Stimulated activated CD4-positive, alpha-beta T cell treated with anti-CD3 and anti-CD28 coated beads, Interleukin-2, amount 100 ng/mL, for 24 hours (primary cell): ENCODE results near the gene ZNF236.
"Not testable (repeated sequence)": the region's sequence is repeated elsewhere in the genome, so short reads cannot be mapped to it uniquely, and the experiment has no call there.

Source experiments
- DNase-seq, 2 donors: peaks; one replicate each; pipeline ENCODE4 v3.0.0-alpha.2; 2020

ZNF236 gene

DNA sequence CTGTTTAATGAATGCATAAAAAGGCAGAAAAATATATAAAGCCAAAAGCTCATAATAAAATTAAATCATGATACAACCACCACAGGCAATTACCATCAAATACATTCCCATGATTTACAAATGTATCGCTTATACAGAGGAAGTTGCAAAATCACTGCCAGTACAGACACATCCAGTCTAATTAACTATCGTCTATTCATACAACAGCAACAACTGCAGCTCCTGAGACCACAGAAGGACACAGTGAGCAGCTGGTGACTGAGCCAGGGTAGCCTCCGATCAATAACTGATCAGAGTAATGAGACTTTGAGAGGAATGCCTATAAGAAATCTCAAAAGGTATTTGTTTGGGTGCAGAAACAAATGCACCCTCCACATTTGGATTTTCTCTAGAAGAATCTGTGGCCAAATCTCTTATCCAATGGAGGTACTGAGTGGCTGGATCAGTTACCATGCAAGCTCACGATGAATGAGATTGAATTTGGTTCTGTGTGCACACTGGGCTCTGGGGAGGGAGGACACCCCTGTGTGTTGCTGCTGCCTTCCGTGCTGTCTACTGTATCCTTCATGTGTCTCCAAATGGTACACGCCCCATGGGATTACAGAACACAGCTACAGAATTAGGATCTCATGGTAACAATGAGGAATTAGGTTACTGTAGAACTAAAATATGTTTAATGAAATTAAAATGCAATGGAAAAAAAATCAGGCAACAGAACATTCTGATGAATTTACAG lies 190.6 kb downstream of the ZNF236 start:
- DNase-seq: no peak

DNA sequence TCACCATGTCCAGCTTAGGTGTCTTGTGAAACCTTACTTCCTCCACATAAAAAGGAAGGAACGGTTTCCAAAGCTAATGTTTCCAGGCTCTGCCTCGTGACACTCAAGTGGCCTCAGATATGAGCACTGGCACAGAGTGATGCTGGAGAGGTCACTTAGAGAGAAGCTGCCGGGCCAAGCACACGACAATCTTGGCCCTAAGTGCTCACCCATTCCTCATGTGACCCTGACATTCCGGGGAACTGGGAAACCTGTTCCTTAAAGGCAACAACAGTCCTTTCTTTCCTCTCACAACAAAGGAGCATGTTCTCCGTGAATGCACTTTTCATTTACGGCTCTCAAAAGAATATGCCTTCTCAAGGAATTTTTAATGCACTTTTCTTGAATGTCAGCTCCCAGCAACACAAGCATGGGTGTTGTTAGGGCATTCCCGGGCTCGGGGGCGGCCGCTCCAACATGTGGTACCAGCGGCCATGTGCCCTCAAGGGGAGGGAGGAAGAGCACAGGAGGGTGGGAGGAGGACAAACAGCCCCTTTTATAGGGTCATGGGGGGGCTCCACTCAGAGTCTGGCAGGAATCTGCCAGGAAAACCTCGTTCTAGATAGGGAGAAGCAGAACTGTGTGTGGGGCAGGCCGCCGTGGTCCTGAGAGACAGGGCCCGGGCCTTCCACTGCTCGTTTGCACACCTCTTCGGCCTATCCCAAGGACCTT lies 191.6 kb downstream of the ZNF236 start:
- no peak for DNase-seq

DNA sequence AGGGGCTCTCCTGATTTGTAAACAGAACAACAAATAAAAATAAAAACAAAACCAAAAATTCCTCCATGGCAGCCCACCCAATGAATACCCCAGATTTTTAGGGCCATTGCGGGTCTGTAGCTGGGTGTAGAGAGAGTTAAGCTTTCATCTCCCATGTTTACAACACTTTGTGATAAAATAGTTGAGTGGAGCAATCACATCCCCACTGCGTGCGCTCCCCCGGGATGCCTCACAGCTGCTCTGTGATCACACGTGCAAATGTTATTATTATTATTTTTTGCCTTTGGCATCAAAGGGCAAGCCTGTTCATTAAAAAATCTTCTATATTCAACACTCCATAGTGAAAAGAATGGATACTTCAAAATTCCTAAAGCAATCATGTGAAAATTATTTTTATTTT lies 192.2 kb downstream of the ZNF236 start:
- no peak for DNase-seq

DNA sequence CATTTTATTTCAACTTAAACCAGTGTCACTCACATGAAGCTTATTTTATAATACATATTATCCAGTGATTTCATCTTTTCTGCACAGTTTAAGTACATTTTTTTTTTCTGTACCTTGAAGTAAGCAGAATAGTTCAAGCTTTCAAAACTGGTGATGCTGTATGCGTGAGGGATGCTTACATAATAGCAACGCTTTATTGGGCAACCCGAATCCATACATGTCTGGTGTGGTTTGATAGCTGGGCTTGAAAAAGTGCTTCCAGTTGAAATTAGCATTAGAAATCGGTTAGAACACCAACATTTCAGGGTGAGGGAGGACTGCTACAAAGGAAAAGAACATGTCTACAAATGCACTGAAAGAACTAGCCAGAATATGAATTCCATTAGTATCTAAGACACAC lies 192.8 kb downstream of the ZNF236 start:
- DNase-seq: no peak

DNA sequence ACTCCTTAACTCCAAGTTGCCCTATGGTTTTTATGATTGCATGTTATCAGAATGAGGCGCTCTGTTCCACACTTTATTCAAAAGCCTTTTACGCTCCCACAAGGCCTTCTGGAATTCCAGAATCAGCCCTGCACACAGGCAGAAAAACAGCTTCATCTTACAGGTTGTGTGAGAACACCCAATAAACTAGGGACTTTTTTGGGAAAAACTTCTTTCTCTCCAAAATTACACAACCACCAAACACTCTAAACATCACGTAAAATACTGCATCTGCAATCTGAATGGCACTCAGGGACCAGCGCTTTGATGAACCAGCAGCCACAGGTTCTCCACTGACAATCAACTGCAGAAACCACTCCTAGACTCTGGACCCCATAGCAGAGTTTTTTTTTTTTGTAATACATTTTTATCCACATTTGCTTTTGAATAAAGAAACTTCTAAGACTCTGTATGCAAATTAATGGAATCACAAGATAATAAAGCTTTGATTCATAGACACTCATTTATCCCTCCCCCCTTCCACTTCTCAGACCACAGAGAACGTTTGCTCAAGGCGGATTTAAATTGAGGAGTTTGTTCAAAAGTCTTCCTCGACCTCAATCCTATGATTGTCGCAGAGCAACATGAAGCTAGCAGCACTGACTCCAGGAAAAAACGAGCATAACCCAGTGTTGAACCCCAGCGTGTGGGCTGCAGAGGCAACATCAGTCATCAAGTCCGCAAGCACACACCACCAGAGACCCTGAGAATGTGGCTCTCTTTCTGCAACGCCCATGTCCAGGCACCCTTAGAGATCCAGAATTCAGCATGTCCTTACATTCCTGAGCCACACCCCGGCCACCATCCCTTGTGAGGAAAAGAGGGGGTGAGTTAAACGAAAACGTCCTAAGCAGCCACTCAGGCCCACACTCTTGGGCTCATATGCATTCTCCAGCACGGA lies 193.7 kb downstream of the ZNF236 start:
- DNase-seq: no peak

DNA sequence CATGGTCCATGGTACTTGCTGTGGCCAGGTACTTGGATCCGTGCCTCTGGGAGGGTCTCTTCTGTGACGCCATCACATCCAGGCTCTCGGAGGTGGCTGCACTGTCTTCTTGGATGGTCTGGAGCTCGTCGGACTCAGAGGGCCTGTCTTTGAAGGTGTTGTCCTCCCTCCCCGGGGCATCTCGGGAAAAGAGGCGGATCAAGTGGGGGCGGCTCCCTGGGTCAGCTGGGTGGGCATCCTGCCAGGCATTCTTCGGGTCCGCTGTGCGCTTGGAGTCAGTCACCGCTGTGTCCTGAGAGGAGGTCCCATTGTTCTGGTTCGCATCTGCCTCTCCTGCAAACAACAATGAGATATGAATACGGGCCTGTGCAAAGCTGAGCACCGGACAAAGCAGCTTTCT lies 194.6 kb downstream of the ZNF236 start:
- no peak for DNase-seq

DNA sequence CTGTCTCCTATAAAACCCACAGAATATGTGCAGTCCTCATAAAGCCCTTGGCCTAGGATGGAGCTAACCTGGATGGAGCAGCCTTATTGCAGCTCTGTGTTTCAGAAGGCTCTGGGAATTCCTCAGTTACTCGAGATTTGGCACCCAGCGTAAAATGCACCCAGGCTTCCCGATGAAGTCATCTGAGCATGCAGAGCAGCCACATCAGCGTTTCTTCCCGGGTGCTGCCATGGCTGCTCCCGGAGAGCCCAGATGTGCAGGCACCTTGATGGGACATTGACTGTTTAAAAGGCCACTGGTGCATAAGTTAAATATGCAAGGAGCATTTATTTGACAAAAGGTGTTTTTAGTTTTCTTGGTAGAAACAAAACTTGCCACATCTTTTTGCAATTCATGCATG lies 195.0 kb downstream of the ZNF236 start:
- no peak for DNase-seq

DNA sequence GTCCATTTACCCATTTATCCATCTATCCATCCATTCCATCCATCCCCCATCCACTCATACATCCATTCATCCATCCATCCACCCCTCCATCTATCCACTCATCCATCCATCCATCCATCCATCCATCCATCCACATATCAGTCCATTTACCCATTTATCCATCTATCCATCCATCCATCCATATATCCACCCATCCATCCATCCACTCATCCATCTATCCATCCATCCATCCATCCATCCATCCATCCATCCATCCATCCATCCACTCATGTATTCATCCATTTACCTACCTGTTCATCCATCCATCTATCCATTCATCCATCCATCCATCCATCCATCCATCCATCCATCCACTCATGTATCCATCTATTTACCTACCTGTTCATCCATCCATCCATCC lies 196.3 kb downstream of the ZNF236 start:
- DNase-seq: not testable (repeated sequence)

DNA sequence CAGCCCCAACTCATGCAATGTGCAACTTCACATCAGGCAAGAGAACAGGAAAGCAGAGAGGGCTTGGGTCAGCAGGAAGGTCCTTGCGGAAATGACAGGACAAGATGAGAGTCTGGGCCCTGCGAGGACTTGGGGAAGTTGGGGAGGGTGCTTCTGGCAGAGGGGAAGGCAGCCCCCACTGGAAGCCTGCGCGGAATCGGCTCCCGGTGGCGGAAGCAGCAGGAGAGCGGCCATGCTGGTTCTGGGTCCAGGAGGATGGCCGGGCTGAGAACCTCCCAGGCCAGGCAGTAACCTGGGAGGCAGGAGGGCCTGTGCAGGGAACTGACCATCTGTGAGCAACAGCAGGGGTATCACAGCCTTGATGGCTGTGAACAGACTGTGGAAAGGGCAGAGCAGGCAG lies 197.3 kb downstream of the ZNF236 start:
- no peak for DNase-seq
